Measurements from ENCODE around the gene FAM170B. TPM values are rescaled to one million over a fixed set of nuclear protein-coding genes. Genes with fewer than 3 reads are reported as not detected.

Gene FAM170B
- total RNA-seq, 4 donors from 2014 or later, result not detected

- H3K9me3 ChIP-seq, result no peaks in the 10 kb centered on the region
- no peak overlapping the region for H3K4me3 ChIP-seq
- no peaks in the 10 kb centered on the region for H3K27me3 ChIP-seq
- no peak overlapping the region for H3K27ac ChIP-seq
- ATAC-seq, result no peak
- H3K36me3 ChIP-seq, result peaks cover 0 to 11% of the 10 kb centered on the region in 2 donors
- no peak for TF ChIP-seq POLR2A (IDR thresholded peaks at IDR 0.05)
- no peak for TF ChIP-seq POLR2AphosphoS5 (IDR thresholded peaks at IDR 0.05)
- TF ChIP-seq, protein P1, sequence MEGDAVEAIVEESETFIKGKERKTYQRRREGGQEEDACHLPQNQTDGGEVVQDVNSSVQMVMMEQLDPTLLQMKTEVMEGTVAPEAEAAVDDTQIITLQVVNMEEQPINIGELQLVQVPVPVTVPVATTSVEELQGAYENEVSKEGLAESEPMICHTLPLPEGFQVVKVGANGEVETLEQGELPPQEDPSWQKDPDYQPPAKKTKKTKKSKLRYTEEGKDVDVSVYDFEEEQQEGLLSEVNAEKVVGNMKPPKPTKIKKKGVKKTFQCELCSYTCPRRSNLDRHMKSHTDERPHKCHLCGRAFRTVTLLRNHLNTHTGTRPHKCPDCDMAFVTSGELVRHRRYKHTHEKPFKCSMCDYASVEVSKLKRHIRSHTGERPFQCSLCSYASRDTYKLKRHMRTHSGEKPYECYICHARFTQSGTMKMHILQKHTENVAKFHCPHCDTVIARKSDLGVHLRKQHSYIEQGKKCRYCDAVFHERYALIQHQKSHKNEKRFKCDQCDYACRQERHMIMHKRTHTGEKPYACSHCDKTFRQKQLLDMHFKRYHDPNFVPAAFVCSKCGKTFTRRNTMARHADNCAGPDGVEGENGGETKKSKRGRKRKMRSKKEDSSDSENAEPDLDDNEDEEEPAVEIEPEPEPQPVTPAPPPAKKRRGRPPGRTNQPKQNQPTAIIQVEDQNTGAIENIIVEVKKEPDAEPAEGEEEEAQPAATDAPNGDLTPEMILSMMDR (IDR thresholded peaks at IDR 0.05), result no peak
- TF ChIP-seq EP300 (IDR thresholded peaks at IDR 0.05), result no peak
- 100% methylated on average over 1 to 2 of the region's 14 CpGs for WGBS, 2 donors (ENCODE audit: low coverage in 1 of 2)
- no peaks in the 10 kb centered on the region for H3K4me1 ChIP-seq
Observed at GRCh38 chr10:49166484-49167400, 32.9 kb upstream of the FAM170B start.

DNA sequence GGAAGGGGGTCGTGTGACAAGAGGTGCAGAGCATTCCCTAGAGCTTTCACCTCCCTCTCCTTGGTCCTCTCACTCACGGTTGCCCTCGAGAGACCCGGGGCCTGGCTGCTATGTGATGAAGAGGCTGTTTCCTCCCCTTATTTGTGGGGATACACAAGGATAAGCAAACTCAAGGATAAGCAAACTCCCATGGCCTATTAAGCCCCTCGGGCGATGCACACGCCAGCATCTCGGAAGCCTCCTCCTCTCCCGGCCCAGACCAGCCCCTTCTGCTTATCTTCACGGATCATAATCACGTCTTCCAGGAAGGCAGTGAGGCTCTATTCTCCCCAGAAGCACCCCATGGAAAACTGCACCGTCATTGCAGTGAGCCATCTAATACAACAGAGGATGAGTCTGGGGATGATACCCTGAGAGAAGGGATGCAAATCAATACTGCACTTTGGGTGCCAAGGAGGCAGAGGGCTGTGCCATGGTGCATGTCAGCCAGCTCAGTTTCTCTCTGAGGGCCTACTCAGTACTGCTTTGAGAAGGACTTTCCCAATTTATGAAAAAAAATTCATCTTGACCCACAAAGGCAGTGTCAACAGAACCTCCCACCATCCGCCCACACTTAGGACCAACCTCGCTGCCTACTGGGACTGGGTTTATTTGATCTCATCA is 32.1 kb upstream of the FAM170B start:
- H3K4me3 ChIP-seq, result no peak overlapping the region
- no peaks in the 10 kb centered on the region for H3K4me1 ChIP-seq
- no peaks in the 10 kb centered on the region for H3K9me3 ChIP-seq
- H3K36me3 ChIP-seq, result peaks cover 0 to 11% of the 10 kb centered on the region in 2 donors
- TF ChIP-seq, protein P1 (IDR thresholded peaks at IDR 0.05), result no peak
- TF ChIP-seq POLR2AphosphoS5 (IDR thresholded peaks at IDR 0.05), result no peak
- TF ChIP-seq EP300 (IDR thresholded peaks at IDR 0.05), result no peak
- TF ChIP-seq POLR2A (IDR thresholded peaks at IDR 0.05), result no peak
- no peak for ATAC-seq
- 70 to 85% methylated on average over 2 to 3 of the region's 14 CpGs for WGBS, 2 donors (ENCODE audit: low coverage in 1 of 2)
- H3K27me3 ChIP-seq, result no peaks in the 10 kb centered on the region
- no peak overlapping the region for H3K27ac ChIP-seq

- Histone ChIP-seq H3K9me3 (no peaks in the 10 kb centered on the region), H3K36me3 (peaks cover 0 to 11% of the 10 kb centered on the region in 2 donors), H3K4me3 (no peak overlapping the region), H3K27ac (no peak overlapping the region), H3K27me3 (no peaks in the 10 kb centered on the region), H3K4me1 (no peaks in the 10 kb centered on the region)
- WGBS, 2 donors (ENCODE audit: low coverage in 1 of 2), result 72 to 75% methylated on average over 3 to 5 of the region's 7 CpGs
- TF ChIP-seq, protein P1 (IDR thresholded peaks at IDR 0.05), result no peak
- TF ChIP-seq POLR2A (IDR thresholded peaks at IDR 0.05), result no peak
- no peak for TF ChIP-seq EP300 (IDR thresholded peaks at IDR 0.05)
- no peak for TF ChIP-seq POLR2AphosphoS5 (IDR thresholded peaks at IDR 0.05)
- no peak for ATAC-seq
Observed at GRCh38 chr10:49165259-49165658, 31.4 kb upstream of the FAM170B start.

DNA sequence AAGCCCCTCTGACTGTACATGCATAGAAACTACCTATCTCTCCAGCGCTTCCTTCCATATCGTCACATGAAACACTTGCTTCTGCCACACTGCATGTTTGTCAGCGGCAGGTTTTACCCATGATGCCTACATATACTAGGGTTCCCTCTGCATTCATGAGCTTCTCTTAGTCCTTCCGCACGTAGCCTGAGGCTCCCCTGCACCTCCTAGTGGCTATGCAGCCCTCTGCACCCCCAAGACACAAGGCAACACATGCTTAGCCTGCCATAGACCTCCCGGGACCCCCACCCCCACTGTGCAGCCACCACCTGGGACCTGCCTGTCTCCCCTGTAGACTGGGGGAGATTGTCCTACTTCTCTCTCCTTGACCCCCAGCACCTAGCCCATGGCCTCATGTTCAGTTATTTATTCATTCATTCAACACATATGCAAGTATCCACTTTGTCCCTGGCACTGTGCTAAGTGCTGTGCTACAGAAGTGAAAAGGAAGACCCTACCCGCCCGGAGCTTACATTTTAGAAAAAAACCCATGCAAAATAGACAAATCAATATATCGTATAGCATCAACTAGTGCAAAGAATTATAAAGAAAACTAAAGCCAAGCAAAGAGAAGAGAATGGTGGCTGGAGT is 30.9 kb upstream of the FAM170B start:
- TF ChIP-seq POLR2AphosphoS5 (IDR thresholded peaks at IDR 0.05) (no peak), EP300 (IDR thresholded peaks at IDR 0.05) (no peak)
- TF ChIP-seq, protein P1 (IDR thresholded peaks at IDR 0.05), result peak in 3 of 4 experiments; percentile 22 to 65 (median 43)
- Histone ChIP-seq H3K4me3 (no peak overlapping the region), H3K27me3 (no peaks in the 10 kb centered on the region), H3K36me3 (peaks cover 0 to 11% of the 10 kb centered on the region in 2 donors), H3K4me1 (no peaks in the 10 kb centered on the region), H3K27ac (no peak overlapping the region), H3K9me3 (no peaks in the 10 kb centered on the region)
- 49 to 89% methylated on average over 5 to 7 of the region's 9 CpGs for WGBS, 2 donors (ENCODE audit: low coverage in 1 of 2)
- ATAC-seq, result no peak
